Dedifferentiated amniotic fluid mesenchymal stem cell (primary cell): Measurements from ENCODE around the gene CPVL.

Experiments used
- DNase-seq: peaks from one replicate; pipeline ENCODE4 v3.0.0-alpha.2; 2016; ENCODE audit errors: extremely low spot score

The CPVL gene

DNA sequence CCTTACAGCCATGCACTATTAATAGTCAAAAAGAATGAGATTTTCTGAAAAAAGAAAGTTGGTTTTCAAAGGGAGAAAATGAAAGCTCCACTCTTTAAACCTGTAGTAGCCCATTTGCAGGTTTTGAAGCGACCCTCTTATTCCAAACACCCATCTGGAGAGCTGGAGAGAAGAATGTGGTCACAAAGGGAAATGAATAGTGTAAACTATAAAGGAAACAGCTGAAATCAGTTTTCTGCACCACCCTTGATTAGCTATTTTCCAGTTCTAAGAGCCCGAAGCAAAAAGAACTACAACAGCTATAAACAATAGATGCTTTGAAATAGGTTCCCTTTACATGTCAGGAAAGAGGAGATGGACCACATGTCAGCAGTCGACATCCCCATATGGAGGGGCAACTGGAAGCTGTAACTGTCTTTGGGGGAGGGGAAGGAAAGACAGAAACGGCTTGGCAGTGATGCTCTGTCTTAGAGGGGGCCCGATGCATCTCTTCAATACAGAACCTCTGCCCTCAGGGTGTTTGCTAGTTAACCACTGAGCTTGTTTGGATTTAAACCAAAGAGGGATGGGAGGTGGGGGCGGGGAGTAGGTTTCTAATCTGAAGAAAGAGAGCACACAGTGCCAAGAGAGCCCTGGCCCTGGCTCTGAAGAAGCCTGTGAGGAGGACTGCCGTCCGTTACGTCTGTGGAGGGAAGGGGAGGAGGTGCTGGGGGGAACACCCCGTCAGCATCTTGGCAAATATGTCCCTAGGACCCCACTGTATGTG is 55.3 kb downstream of the CPVL start:
- DNase-seq, result no peak

GRCh38 chr7:29090151-29090805 is 56.1 kb downstream of the CPVL start:
- no peak for DNase-seq

DNA sequence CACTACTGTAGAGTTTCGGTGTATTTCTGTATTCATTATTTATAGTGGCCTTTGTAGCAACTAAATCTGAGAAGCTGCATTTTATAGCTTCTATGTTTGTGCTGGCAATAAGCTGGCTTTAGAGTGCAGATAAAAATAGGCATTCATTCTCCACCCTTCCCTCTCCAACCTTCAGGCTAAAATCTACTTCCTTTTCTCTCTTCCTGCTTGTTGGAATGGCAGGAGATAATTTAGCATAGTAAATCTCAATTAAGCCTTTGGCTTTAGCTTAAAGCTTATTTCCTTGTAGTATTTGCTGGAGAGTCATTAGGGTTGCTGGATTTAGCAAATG is 58.5 kb downstream of the CPVL start:
- DNase-seq, result no peak

- DNase-seq, result no peak
Observed at GRCh38 chr7:29086545-29086944, 59.8 kb downstream of the CPVL start.

GRCh38 chr7:29084832-29085231 is 61.5 kb downstream of the CPVL start:
- no peak for DNase-seq

GRCh38 chr7:29080803-29081202 is 65.5 kb downstream of the CPVL start:
- no peak for DNase-seq

DNA sequence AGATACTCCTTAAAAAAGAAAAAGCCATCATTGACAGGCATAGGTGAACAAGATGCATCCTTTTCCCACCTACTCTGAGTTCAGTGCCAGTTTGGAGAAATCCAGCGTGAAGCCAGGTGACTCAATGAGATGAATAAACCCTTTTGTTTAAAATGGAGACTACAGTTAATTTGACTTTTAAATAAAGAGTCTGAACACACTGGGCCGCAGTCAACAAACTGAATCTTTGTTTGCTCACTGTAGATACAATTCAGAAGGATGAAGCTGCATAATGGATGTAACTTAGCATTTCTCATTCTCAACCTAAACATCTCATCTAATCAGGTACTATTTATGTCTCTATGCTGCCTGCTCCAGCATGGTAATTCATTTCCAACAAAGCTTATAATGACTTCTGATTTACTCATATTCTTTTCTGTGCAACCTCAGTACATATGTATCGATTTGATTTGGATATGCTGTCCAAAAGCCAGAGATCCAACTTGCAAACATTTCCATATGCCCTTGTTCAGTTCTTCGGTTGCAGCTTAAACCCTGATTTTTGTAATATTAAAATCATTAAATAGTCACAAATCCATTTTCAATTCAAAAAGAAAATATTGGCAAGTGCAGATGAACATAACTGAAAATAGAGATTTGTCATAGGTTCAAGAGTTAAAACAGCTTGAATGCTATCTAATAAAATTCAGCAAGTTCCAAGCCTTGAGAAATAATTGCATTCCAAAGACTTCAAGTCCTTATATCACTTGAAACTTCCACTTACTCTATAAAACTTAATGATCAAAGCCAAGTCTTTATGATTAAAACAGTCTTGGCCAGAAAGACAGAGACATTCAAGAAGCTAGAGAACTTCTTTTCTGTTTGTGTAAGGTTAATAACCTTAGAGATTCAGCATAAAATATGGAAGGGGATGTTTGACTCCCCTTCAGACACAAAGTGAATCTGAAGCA is 67.8 kb downstream of the CPVL start:
- no peak for DNase-seq

DNA sequence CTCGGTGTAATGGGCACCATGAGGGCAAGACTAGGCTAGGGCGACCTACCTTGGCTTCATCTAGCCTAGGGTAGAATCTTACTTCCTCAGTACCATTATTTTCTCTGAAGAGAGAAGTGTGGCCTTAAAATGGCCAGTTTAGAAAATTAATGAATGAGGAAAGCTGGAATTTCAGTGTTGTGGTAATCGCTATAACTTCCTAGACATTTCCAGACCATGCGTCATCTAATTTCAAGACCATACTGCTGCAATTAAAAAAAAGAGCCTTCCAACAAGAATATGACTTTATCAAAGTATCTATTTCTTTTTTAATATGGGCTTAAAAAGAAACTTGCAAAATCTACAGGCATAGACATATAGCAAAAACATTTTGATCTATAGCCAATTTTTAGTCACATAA is 68.5 kb downstream of the CPVL start:
- peak; percentile 17 for DNase-seq

DNA sequence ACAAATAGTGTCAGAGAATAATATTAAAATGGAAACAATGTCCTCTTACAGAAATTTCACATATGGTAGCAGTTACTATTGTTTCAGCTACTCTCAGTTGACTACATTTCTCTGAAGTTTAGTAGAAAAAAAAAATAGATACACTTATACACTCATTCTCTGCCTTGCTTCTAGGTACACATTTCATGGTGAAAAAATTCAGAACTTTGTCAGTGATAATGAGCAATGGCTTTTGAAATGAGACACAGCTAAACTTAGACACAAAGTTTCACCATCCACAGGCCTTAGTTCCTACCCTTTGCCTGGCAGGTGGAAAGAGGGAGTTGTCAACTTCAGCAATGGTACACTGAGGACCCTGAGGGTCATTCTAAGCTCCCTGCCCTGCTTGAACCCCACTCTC is 69.2 kb downstream of the CPVL start:
- DNase-seq, result no peak

DNA sequence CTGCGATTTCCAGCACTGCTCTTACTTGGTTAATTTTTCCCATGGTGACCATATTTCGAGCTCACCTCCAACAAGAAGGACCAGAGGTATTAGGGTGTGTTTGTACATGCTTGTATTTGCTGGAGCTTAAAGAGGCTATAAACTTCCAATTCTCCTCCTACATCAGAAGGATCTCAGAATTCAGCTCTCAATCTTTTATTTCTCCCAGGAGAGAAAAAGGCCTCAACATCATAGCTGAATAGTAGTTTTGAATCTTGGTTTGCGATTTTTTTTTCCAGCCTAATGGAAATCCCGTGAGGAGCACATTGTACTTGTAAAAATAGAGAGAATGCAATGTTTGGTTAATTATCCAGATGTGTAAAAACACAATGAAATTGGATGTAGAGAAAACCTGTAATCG is 69.7 kb downstream of the CPVL start:
- DNase-seq, result no peak

GRCh38 chr7:29075606-29076005 is 70.7 kb downstream of the CPVL start:
- DNase-seq, result no peak

GRCh38 chr7:29071203-29071874 is 75.0 kb downstream of the CPVL start:
- DNase-seq, result no peak

DNA sequence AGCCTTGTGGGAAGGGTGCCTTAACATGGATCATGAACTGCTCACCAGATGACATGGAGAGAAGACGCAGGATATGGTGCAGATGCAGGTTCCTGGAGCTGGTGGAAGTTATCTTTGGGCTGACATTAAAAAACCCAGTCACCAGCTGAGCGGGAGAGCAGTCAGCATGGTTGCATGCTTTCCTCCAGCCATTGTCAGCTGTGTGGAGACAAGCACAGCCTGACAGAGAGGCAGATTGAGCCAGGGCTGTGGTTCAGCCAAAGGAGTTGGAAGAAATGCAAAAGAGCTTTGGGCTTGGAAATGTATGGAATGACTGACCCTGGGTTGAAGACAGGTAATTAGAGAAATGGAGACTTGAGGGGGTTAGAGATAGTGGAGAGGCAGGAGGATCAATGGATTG is 79.7 kb downstream of the CPVL start:
- no peak for DNase-seq

- DNase-seq, result no peak
Observed at GRCh38 chr7:29065181-29065857, 81.0 kb downstream of the CPVL start.

- DNase-seq, result no peak
Observed at GRCh38 chr7:29063872-29064271, 82.5 kb downstream of the CPVL start.

DNA sequence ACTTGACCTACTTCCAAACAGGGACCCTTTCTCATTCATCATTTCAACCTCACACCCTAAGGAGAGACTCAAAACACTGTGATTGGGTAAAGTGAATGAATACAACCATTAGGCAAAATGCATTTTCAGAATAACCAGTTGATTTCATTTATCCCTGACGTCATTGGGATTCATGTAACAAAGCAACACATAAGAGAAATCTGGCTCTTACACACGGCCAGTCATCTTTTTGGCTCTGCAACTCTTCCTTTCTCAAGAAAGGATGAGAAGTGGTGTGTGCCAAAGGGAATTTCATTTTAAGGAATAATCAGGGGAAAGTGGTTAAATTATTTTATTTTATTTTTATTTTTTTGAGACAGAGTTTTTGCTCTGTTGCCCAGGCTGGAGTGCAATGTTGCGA is 83.1 kb downstream of the CPVL start:
- no peak for DNase-seq

GRCh38 chr7:29053105-29053872 is 93.0 kb downstream of the CPVL start:
- DNase-seq, result no peak

GRCh38 chr7:29046978-29047377 is 99.4 kb downstream of the CPVL start:
- DNase-seq, result no peak

- no peak for DNase-seq
Observed at GRCh38 chr7:29045258-29046086, 100.9 kb downstream of the CPVL start.

DNA sequence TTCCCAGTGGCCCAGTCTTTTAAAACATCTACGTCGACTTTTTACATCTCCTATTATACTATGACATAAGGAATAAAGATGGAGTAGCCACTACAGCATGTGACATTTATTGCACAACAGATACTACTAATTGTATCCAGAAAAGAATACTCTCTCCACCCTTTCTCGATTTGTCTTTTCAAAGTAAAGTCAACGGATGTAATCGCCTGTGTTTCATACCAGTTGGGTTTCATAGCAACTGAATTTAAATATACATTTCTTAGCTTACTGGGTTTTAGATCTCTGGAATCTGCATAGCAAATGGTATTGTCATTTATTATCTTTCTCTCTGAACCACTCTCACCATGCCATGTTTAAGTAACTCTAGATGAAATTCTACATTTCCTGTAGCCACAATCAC is 101.8 kb downstream of the CPVL start:
- peak; percentile 89 for DNase-seq
